GM19397 (cell line): ENCODE measurements around the gene COA3.

Experiments
- ATAC-seq: cut with Tn5 transposase; IDR thresholded peaks from one replicate; pipeline ENCODE4 v1.9.1; 2021; ENCODE audit warnings: mild to moderate bottlenecking, moderate library complexity; ENCODE audit not compliant: unreplicated experiment

Gene COA3

GRCh38 chr17:42754782-42755181 is 43.7 kb downstream of the COA3 start:
- no peak for ATAC-seq

- ATAC-seq = no peak
Measured at GRCh38 chr17:42751628-42752027, 46.9 kb downstream of the COA3 start.

GRCh38 chr17:42750739-42751344 is 47.7 kb downstream of the COA3 start:
- ATAC-seq = no peak

GRCh38 chr17:42748908-42749798 is 49.4 kb downstream of the COA3 start:
- ATAC-seq = no peak

GRCh38 chr17:42748202-42748907 is 50.1 kb downstream of the COA3 start:
- ATAC-seq = no peak
